H9 (cell line): ENCODE measurements around the gene DSE. TPM values are rescaled to one million over a fixed set of nuclear protein-coding genes. Genes with fewer than 3 reads are reported as not detected.

Experiments used
- DNase-seq: peaks from one replicate; pipeline ENCODE4 v3.0.0-alpha.2; 2017
- H2AFZ ChIP-seq: one replicate; pipeline ENCODE4 v1.6.1; 2013; ENCODE audit warnings: mild to moderate bottlenecking, low read length, control low read depth, moderate library complexity
- H2AK5ac ChIP-seq: 2 replicates; pipeline ENCODE4 v1.6.1; 2013; ENCODE audit warnings: low read length, control low read depth, mixed read lengths; ENCODE audit not compliant: insufficient read length
- H2BK120ac ChIP-seq: one replicate; pipeline ENCODE4 v1.6.1; 2013; ENCODE audit warnings: low read depth, mild to moderate bottlenecking, low read length, control low read depth, inconsistent platforms; ENCODE audit not compliant: poor library complexity, severe bottlenecking
- H2BK12ac ChIP-seq: 2 replicates; pipeline ENCODE4 v1.6.1; 2013; ENCODE audit warnings: low read length, control low read depth, mixed read lengths, low read depth; ENCODE audit not compliant: insufficient read length
- H2BK15ac ChIP-seq: 2 replicates; pipeline ENCODE4 v1.6.1; 2013; ENCODE audit warnings: low read depth, low read length, control low read depth
- H2BK20ac ChIP-seq: one replicate; pipeline ENCODE4 v1.6.1; 2013; ENCODE audit warnings: low read depth, mild to moderate bottlenecking, low read length, control low read depth, inconsistent platforms; ENCODE audit not compliant: poor library complexity, severe bottlenecking
- H2BK5ac ChIP-seq: 2 replicates; pipeline ENCODE4 v1.6.1; 2013; ENCODE audit warnings: low read length, control low read depth, mixed read lengths; ENCODE audit not compliant: insufficient read length
- H3K14ac ChIP-seq: 2 replicates; pipeline ENCODE4 v1.6.1; 2013; ENCODE audit warnings: low read length, control low read depth; ENCODE audit not compliant: insufficient read depth
- H3K18ac ChIP-seq: 2 replicates; pipeline ENCODE4 v1.6.1; 2013; ENCODE audit warnings: low read depth, mild to moderate bottlenecking, mixed read lengths, low read length, control low read depth; ENCODE audit not compliant: insufficient read length
- H3K23ac ChIP-seq: 2 replicates; pipeline ENCODE4 v1.6.1; 2013; ENCODE audit warnings: low read length, control low read depth, mixed read lengths, low read depth; ENCODE audit not compliant: insufficient read length
- H3K23me2 ChIP-seq: 2 replicates; pipeline ENCODE4 v1.6.1; 2013; ENCODE audit warnings: low read depth, mild to moderate bottlenecking, mixed read lengths, low read length, control low read depth; ENCODE audit not compliant: insufficient read length, poor library complexity, severe bottlenecking
- H3K27ac ChIP-seq: 2 replicates; pipeline ENCODE4 v1.5.1; 2013; ENCODE audit warnings: low read length, control low read depth, mixed read lengths, low read depth; ENCODE audit not compliant: insufficient read length
- H3K27me3 ChIP-seq: 2 replicates; pipeline ENCODE4 v1.6.1; 2013; ENCODE audit warnings: low read length, control low read depth, inconsistent platforms; ENCODE audit not compliant: insufficient read depth
- H3K4ac ChIP-seq: 2 replicates; pipeline ENCODE4 v1.6.1; 2013; ENCODE audit warnings: low read depth, mild to moderate bottlenecking, control low read depth, inconsistent platforms, low read length, moderate library complexity
- H3K4me1 ChIP-seq: 2 replicates; pipeline ENCODE4 v1.6.1; 2013; ENCODE audit warnings: low read length, control low read depth, inconsistent platforms; ENCODE audit not compliant: insufficient read depth
- H3K4me2 ChIP-seq: 2 replicates; pipeline ENCODE4 v1.6.1; 2013; ENCODE audit warnings: low read length, control low read depth, mixed read lengths; ENCODE audit not compliant: insufficient read length, insufficient read depth
- H3K56ac ChIP-seq: 2 replicates; pipeline ENCODE4 v1.6.1; 2013; ENCODE audit warnings: low read depth, mild to moderate bottlenecking, mixed read lengths, low read length, control low read depth; ENCODE audit not compliant: insufficient read length
- H3K79me1 ChIP-seq: 2 replicates; pipeline ENCODE4 v1.6.1; 2013; ENCODE audit warnings: low read depth, mild to moderate bottlenecking, moderate library complexity, low read length, control low read depth, inconsistent platforms; ENCODE audit not compliant: insufficient read depth, poor library complexity, severe bottlenecking
- H3K79me2 ChIP-seq: 2 replicates; pipeline ENCODE4 v1.6.1; 2013; ENCODE audit warnings: low read length, control low read depth, inconsistent platforms; ENCODE audit not compliant: insufficient read depth
- H3K9ac ChIP-seq: 2 replicates; pipeline ENCODE4 v1.6.1; 2013; ENCODE audit warnings: low read length, control low read depth, mixed read lengths; ENCODE audit not compliant: insufficient read length; ENCODE audit errors: extremely low read depth
- H3K9me3 ChIP-seq: one replicate; pipeline ENCODE4 v1.6.1; 2013; ENCODE audit warnings: low read depth, low read length, inconsistent platforms; ENCODE audit not compliant: control insufficient read depth
- H3T11ph ChIP-seq: one replicate; pipeline ENCODE4 v1.6.1; 2013; ENCODE audit warnings: mild to moderate bottlenecking, low read length, control low read depth, inconsistent platforms
- H4K20me1 ChIP-seq: one replicate; pipeline ENCODE4 v1.6.1; 2013; ENCODE audit not compliant: control insufficient read depth, insufficient read length, insufficient read depth
- H4K5ac ChIP-seq: 2 replicates; pipeline ENCODE4 v1.6.1; 2013; ENCODE audit warnings: low read depth, mild to moderate bottlenecking, mixed read lengths, low read length, control low read depth; ENCODE audit not compliant: insufficient read length
- H4K8ac ChIP-seq: replicated peaks from 2 replicates; pipeline ENCODE4 v1.6.1; 2013; ENCODE audit warnings: low read length, control low read depth, mixed read lengths, low read depth; ENCODE audit not compliant: insufficient read length
- H4K91ac ChIP-seq: 2 replicates; pipeline ENCODE4 v1.6.1; 2013; ENCODE audit warnings: low read depth, mild to moderate bottlenecking, moderate library complexity, mixed read lengths, low read length, control low read depth; ENCODE audit not compliant: insufficient read length
- H3K27ac Mint-ChIP-seq, 3 experiments: 2 replicates in 2 of 3; 3 replicates in 1 of 3; pipeline ENCODE4 v1.8.0; 2020 to 2021; ENCODE audit warnings: mixed read lengths in 3 of 3, mild to moderate bottlenecking in 1 of 3, moderate library complexity in 1 of 3
- H3K27me3 Mint-ChIP-seq: 2 replicates; pipeline ENCODE4 v1.8.0; 2021; ENCODE audit warnings: low read depth, mild to moderate bottlenecking, moderate library complexity, mixed read lengths
- H3K36me3 Mint-ChIP-seq, 3 experiments: 2 replicates in 2 of 3; 3 replicates in 1 of 3; pipeline ENCODE4 v1.8.0; 2020 to 2021; ENCODE audit warnings: low read depth in 3 of 3, mixed read lengths in 3 of 3; ENCODE audit not compliant: insufficient read depth in 1 of 3
- H3K4me1 Mint-ChIP-seq, 2 experiments: 2 replicates each; pipeline ENCODE4 v1.8.0; 2020; ENCODE audit warnings: mixed read lengths in 2 of 2
- H3K4me3 Mint-ChIP-seq, 2 experiments: 2 replicates in 1 of 2; 3 replicates in 1 of 2; pipeline ENCODE4 v1.8.0; 2020 to 2021; ENCODE audit warnings: mild to moderate bottlenecking in 2 of 2, mixed read lengths in 2 of 2, moderate library complexity in 1 of 2
- H3K9me3 Mint-ChIP-seq, 2 experiments: 2 replicates in 1 of 2; 3 replicates in 1 of 2; pipeline ENCODE4 v1.8.0; 2020; ENCODE audit warnings: mild to moderate bottlenecking in 2 of 2, mixed read lengths in 2 of 2, moderate library complexity in 1 of 2
- WGBS: extraction: QIAGEN DNeasy Blood & Tissue Kit; methylation state at CpG from one replicate; pipeline ENCODE4 v1.1.7; 2013; ENCODE audit warnings: missing lambda C conversion rate, low lambda C conversion rate, mixed read lengths; ENCODE audit not compliant: insufficient read length; ENCODE audit errors: extremely low coverage; 5-methylcytosine and 5-hydroxymethylcytosine counted together
- total RNA-seq: library from RNA; stranded (reverse); gene quantifications from 2 replicates; pipeline ENCODE4 v1.2.1, GENCODE V29; 2021
- TF ChIP-seq, protein P1 (sequence below): fragments of 200-600 bp; sonication (generic); conservative IDR thresholded peaks from 3 replicates; pipeline ENCODE4 v1.8.0; 2021; ENCODE audit warnings: antibody characterized with exemption, mild to moderate bottlenecking

Gene DSE
- total RNA-seq, 1 experiment from 2014 or later: 45.6 TPM

DNA sequence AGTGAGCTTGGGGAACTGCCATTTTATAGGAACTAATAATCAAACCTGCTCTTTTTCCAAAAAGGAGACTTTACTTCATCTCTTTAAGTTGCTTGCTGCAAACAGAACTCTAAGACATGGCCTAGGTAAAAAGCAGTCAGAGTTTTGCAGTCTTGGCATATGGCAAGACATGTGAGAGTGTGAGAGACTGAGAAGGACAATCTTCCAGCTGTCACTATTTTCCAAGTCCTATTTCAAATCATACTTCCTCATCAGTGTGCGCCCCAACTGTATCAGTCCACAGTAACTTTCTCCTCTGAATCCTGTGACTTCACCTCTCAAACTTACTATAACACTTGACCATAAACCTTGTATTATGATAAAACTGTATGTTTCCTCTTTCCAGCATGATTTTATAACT lies 100.8 kb downstream of the DSE start:
- Mint-ChIP-seq H3K4me1 (peaks cover 0 to 2% of the 10 kb centered on the region in 2 experiments; a peak in 2 of 4 replicates), H3K36me3 (no peaks in the 10 kb centered on the region), H3K27ac (no peak overlapping the region), H3K4me3 (no peak overlapping the region), H3K9me3 (no peaks in the 10 kb centered on the region), H3K27me3 (no peaks in the 10 kb centered on the region)
- H2BK5ac ChIP-seq: no peak overlapping the region
- no CpG with 5 or more reads among the region's 1 CpG for WGBS
- no peak overlapping the region for H2BK120ac ChIP-seq
- no peak overlapping the region for H3K14ac ChIP-seq
- no peaks in the 10 kb centered on the region for H3K79me1 ChIP-seq
- H4K5ac ChIP-seq: no peak overlapping the region
- H3K27me3 ChIP-seq: no peaks in the 10 kb centered on the region
- H3K9me3 ChIP-seq: no peaks in the 10 kb centered on the region
- no peaks in the 10 kb centered on the region for H4K20me1 ChIP-seq
- no peak overlapping the region for H3K23ac ChIP-seq
- TF ChIP-seq, protein P1, sequence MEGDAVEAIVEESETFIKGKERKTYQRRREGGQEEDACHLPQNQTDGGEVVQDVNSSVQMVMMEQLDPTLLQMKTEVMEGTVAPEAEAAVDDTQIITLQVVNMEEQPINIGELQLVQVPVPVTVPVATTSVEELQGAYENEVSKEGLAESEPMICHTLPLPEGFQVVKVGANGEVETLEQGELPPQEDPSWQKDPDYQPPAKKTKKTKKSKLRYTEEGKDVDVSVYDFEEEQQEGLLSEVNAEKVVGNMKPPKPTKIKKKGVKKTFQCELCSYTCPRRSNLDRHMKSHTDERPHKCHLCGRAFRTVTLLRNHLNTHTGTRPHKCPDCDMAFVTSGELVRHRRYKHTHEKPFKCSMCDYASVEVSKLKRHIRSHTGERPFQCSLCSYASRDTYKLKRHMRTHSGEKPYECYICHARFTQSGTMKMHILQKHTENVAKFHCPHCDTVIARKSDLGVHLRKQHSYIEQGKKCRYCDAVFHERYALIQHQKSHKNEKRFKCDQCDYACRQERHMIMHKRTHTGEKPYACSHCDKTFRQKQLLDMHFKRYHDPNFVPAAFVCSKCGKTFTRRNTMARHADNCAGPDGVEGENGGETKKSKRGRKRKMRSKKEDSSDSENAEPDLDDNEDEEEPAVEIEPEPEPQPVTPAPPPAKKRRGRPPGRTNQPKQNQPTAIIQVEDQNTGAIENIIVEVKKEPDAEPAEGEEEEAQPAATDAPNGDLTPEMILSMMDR: no peak
- no peak for DNase-seq
- H4K91ac ChIP-seq: no peak overlapping the region
- no peak overlapping the region for H3K56ac ChIP-seq
- H3K79me2 ChIP-seq: no peaks in the 10 kb centered on the region
- no peak overlapping the region for H3K27ac ChIP-seq
- H3K23me2 ChIP-seq: no peaks in the 10 kb centered on the region
- no peak overlapping the region for H2BK20ac ChIP-seq
- no peak overlapping the region for H3K9ac ChIP-seq
- H3K4me2 ChIP-seq: no peak overlapping the region
- no peaks in the 10 kb centered on the region for H3K4me1 ChIP-seq
- H3T11ph ChIP-seq: no peak overlapping the region
- no peak overlapping the region for H4K8ac ChIP-seq
- no peak overlapping the region for H2AFZ ChIP-seq
- no peak overlapping the region for H3K4ac ChIP-seq
- no peak overlapping the region for H2BK15ac ChIP-seq
- no peak overlapping the region for H3K18ac ChIP-seq
- no peak overlapping the region for H2AK5ac ChIP-seq
- H2BK12ac ChIP-seq: no peak overlapping the region
